K562 (cell line): ENCODE results near the gene FCRLA. TPM values are rescaled to one million over a fixed set of nuclear protein-coding genes. Genes with fewer than 3 reads are reported as not detected.

Experiments
- ILK ChIP-seq: fragments of 450-650 bp; IDR thresholded peaks from 2 replicates; pipeline ENCODE4 v1.6.1; 2016; ENCODE audit warnings: missing genetic modification characterization, low read depth, mild to moderate bottlenecking, missing compliant biosample characterization, moderate library complexity, borderline replicate concordance
- JUND ChIP-seq, 2 experiments: IDR thresholded peaks; 2 replicates in 1 of 2; 3 replicates in 1 of 2; pipeline ENCODE4 v1.6.1; 2011; ENCODE audit warnings: borderline replicate concordance in 2 of 2, low read depth in 2 of 2, low read length in 2 of 2, improper control_type of control experiment in 1 of 2, missing biosample characterization in 1 of 2, missing genetic modification characterization in 1 of 2, missing genetic modification reagents in 1 of 2
- SRSF9 ChIP-seq: fragments of 200-400 bp; formaldehyde crosslinking; IDR thresholded peaks from 2 replicates; pipeline ENCODE4 v1.6.1; 2017; ENCODE audit warnings: low read depth, low read length, borderline replicate concordance
- polyA plus RNA-seq, 8 experiments: library from polyadenylated mRNA; depleted of rRNA in 4 of 8; stranded (reverse) in 5 of 8; unstranded in 3 of 8; fragments of >200 nt; fragmentation: Nextera tagmentation in 2 of 8; fragmentation: Illumina TruSeq in 1 of 8; extraction: Ambion mirVana in 2 of 8; extraction: Trizol in 1 of 8; gene quantifications; 2 replicates each; pipeline versions ENCODE4 v1.2.1 to v1.2.3, GENCODE V29; 2011 to 2014; ENCODE audit warnings: inconsistent platforms in 1 of 8, missing spikeins in 1 of 8
- total RNA-seq, 7 experiments: library from RNA; depleted of rRNA in 6 of 7; stranded (reverse); fragments of >200 nt in 6 of 7; fragmentation: Illumina TruSeq in 2 of 7; extraction: Trizol in 2 of 7; gene quantifications; 2 replicates each; pipeline versions ENCODE4 v1.2.1 to v1.2.3, GENCODE V29; 2011 to 2021; ENCODE audit warnings: low replicate concordance in 1 of 7
- TF ChIP-seq, protein P1 (sequence below), 2 experiments: fragments of 450-650 bp; formaldehyde crosslinking in 1 of 2; IDR thresholded peaks; 2 replicates each; pipeline versions ENCODE4 v1.4.0 to v1.6.1; 2014 to 2020; ENCODE audit warnings: mild to moderate bottlenecking in 2 of 2, borderline replicate concordance in 1 of 2, low read depth in 1 of 2

The FCRLA gene
- total and polyA plus RNA-seq, 9 of the 15 experiments (the other 6 are each of a cell fraction or from before 2014, with no cell fraction given): 0.09 to 0.84 (median 0.44) TPM

GRCh38 chr1:161720422-161720821, 13.4 kb downstream of the FCRLA start (continued):
- TF ChIP-seq SRSF9 (no peak), JUND (IDR thresholded peaks at IDR 0.05; ENCODE audit: borderline replicate concordance, low read depth, low read length) (no peak), JUND (tag; IDR thresholded peaks at IDR 0.05; ENCODE audit: borderline replicate concordance, low read depth, low read length) (no peak), ILK (no peak)
- TF ChIP-seq, protein P1, sequence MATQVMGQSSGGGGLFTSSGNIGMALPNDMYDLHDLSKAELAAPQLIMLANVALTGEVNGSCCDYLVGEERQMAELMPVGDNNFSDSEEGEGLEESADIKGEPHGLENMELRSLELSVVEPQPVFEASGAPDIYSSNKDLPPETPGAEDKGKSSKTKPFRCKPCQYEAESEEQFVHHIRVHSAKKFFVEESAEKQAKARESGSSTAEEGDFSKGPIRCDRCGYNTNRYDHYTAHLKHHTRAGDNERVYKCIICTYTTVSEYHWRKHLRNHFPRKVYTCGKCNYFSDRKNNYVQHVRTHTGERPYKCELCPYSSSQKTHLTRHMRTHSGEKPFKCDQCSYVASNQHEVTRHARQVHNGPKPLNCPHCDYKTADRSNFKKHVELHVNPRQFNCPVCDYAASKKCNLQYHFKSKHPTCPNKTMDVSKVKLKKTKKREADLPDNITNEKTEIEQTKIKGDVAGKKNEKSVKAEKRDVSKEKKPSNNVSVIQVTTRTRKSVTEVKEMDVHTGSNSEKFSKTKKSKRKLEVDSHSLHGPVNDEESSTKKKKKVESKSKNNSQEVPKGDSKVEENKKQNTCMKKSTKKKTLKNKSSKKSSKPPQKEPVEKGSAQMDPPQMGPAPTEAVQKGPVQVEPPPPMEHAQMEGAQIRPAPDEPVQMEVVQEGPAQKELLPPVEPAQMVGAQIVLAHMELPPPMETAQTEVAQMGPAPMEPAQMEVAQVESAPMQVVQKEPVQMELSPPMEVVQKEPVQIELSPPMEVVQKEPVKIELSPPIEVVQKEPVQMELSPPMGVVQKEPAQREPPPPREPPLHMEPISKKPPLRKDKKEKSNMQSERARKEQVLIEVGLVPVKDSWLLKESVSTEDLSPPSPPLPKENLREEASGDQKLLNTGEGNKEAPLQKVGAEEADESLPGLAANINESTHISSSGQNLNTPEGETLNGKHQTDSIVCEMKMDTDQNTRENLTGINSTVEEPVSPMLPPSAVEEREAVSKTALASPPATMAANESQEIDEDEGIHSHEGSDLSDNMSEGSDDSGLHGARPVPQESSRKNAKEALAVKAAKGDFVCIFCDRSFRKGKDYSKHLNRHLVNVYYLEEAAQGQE (IDR thresholded peaks at IDR 0.05; ENCODE audit: borderline replicate concordance): no peak
- TF ChIP-seq, protein P1 (CRISPR knock-in tag; IDR thresholded peaks at IDR 0.05; ENCODE audit: low read depth): no peak
